ENCODE data around the gene PRRT1B. TPM values are rescaled to one million over a fixed set of nuclear protein-coding genes. Genes with fewer than 3 reads are reported as not detected.

Gene PRRT1B
- total and polyA plus RNA-seq, 2 of the 4 experiments (the other 2 are of a cell fraction) = not detected

DNA sequence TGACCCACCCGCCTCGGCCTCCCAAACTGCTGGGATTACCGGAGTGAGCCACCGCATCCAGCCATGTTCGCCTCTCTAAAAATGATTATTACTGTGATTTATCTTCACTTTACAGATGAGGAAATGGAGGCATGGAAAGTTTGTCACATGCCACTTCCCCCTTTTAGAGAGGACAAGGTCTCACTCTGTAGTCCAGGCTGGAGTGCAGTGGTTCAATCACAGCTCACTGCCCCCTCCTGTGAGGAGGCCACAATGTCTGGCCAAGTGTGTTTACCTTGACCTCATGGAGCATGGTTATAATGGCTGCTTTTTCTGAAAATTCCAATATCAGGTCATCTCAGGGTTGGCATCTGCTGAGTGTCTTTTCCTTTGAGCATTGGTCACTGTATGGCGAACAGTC is 6.7 kb downstream of the PRRT1B start:
- Histone ChIP-seq H2AFZ (replicated peaks; ENCODE audit: low read length, poor library complexity) (no peak overlapping the region), H2BK15ac (ENCODE audit: low read depth, low read length) (no peak overlapping the region), H2AK9ac (replicated peaks; ENCODE audit: low read depth, low read length, poor library complexity) (no peak overlapping the region), H3K4me2 (ENCODE audit: low read depth, low read length) (no peak overlapping the region), H2BK5ac (ENCODE audit: low read depth, low read length, poor library complexity, severe bottlenecking) (no peak overlapping the region), H3K56ac (ENCODE audit: extremely low read depth, insufficient read depth, low read length) (no peak overlapping the region), H3K9ac (ENCODE audit: low read depth, low read length) (no peak overlapping the region), H3K79me1 (ENCODE audit: low read depth in 1 of 2, low read length in 2 of 2) (no peaks in the 10 kb centered on the region), H4K20me1 (ENCODE audit: insufficient read depth, low read length) (no peaks in the 10 kb centered on the region), H2BK20ac (ENCODE audit: low read depth, low read length) (no peak overlapping the region), H4K8ac (ENCODE audit: low read depth in 2 of 2, low read length in 2 of 2) (no peak overlapping the region), H3K4me1 (ENCODE audit: control insufficient read depth, insufficient read depth, low read length) (no peaks in the 10 kb centered on the region), H2AK5ac (ENCODE audit: low read depth, low read length) (no peak overlapping the region), H4K5ac (ENCODE audit: low read depth, low read length) (no peak overlapping the region), H3K27me3 (ENCODE audit: control insufficient read depth, insufficient read depth, low read length) (peaks cover 55% of the 10 kb centered on the region), H3K9me1 (ENCODE audit: insufficient read depth, low read length) (no peaks in the 10 kb centered on the region), H3K9me3 (ENCODE audit: control insufficient read depth, insufficient read depth, low read length) (peaks cover 17% of the 10 kb centered on the region), H2BK120ac (ENCODE audit: low read depth, low read length) (no peak overlapping the region), H3K4me3 (ENCODE audit: insufficient read depth, low read depth, low read length) (no peak overlapping the region), H3K4ac (ENCODE audit: low read depth, low read length) (no peak overlapping the region), H3K36me3 (ENCODE audit: control insufficient read depth, insufficient read depth, low read length) (no peaks in the 10 kb centered on the region), H3K27ac (ENCODE audit: insufficient read depth, low read length) (no peak overlapping the region), H4K91ac (ENCODE audit: insufficient read depth, low read depth, low read length) (no peak overlapping the region), H3K14ac (replicated peaks; ENCODE audit: low read depth, low read length) (no peak overlapping the region), H3K23ac (ENCODE audit: low read depth, low read length) (peak overlapping the region; percentile 49), H3K18ac (ENCODE audit: low read depth, low read length) (no peak overlapping the region)
- in situ Hi-C loops (cut with MboI; ENCODE audit: low sequenced_read_pairs) = no loop called here
- ChIA-PET CTCF (no interaction called here), POLR2A (ENCODE audit: unreplicated experiment) (no interaction called here)
- DNase-seq = no peak
- no TSS peak for BruUV-seq (replicated peaks)
- dilution Hi-C loops (cut with HindIII; ENCODE audit: low sequenced_read_pairs, unreplicated experiment) = no loop called here
- no CpG with 5 or more reads among the region's 6 CpGs for WGBS, 2 experiments (ENCODE audit: extremely low coverage in 2 of 2, insufficient read length in 1 of 2)
- intact Hi-C loops (cut with micrococcal nuclease) = no loop called here
- no peak for ATAC-seq (ENCODE audit: low read depth)
- TF ChIP-seq CHD1 (IDR thresholded peaks at IDR 0.05; ENCODE audit: low read depth, low read length) (no peak), SMC3 (IDR thresholded peaks at IDR 0.05; ENCODE audit: low read depth, low read length) (no peak), POLR2A (IDR thresholded peaks at IDR 0.05; ENCODE audit: low read depth, low read length) (no peak), MXI1 (IDR thresholded peaks at IDR 0.05; ENCODE audit: borderline replicate concordance, low read depth, low read length) (no peak), FOS (IDR thresholded peaks at IDR 0.05; ENCODE audit: low read depth, low read length) (no peak), NFE2L2 (IDR thresholded peaks at IDR 0.05; ENCODE audit: low read depth, low read length) (no peak), MAZ (IDR thresholded peaks at IDR 0.05; ENCODE audit: borderline replicate concordance, low read depth, low read length) (no peak), RFX5 (IDR thresholded peaks at IDR 0.05; ENCODE audit: low read depth, low read length) (no peak), RCOR1 (IDR thresholded peaks at IDR 0.05; ENCODE audit: insufficient replicate concordance, low read length) (no peak), BHLHE40 (IDR thresholded peaks at IDR 0.05; ENCODE audit: low read depth, low read length) (no peak), RAD21 (IDR thresholded peaks at IDR 0.05; ENCODE audit: low read length) (no peak), MAFK (IDR thresholded peaks at IDR 0.05; ENCODE audit: low read depth, low read length) (no peak)
- TF ChIP-seq, protein P1, sequence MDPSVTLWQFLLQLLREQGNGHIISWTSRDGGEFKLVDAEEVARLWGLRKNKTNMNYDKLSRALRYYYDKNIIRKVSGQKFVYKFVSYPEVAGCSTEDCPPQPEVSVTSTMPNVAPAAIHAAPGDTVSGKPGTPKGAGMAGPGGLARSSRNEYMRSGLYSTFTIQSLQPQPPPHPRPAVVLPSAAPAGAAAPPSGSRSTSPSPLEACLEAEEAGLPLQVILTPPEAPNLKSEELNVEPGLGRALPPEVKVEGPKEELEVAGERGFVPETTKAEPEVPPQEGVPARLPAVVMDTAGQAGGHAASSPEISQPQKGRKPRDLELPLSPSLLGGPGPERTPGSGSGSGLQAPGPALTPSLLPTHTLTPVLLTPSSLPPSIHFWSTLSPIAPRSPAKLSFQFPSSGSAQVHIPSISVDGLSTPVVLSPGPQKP (IDR thresholded peaks at IDR 0.05; ENCODE audit: borderline replicate concordance, low read depth, low read length) = no peak
- TF ChIP-seq, protein P2, sequence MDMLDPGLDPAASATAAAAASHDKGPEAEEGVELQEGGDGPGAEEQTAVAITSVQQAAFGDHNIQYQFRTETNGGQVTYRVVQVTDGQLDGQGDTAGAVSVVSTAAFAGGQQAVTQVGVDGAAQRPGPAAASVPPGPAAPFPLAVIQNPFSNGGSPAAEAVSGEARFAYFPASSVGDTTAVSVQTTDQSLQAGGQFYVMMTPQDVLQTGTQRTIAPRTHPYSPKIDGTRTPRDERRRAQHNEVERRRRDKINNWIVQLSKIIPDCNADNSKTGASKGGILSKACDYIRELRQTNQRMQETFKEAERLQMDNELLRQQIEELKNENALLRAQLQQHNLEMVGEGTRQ (IDR thresholded peaks at IDR 0.05; ENCODE audit: low read depth, low read length) = no peak

Measured in IMR-90 (cell line).